Femur (tissue), 1 donor: ENCODE measurements around the gene HBQ1.
A peak's percentile ranks its signal among the peaks of the same experiment; 100 is the strongest.
"Not testable (repeated sequence)": the region's sequence is repeated elsewhere in the genome, so short reads cannot be mapped to it uniquely, and the experiment has no call there.

Experiments
- DNase-seq: peaks from one replicate; pipeline ENCODE4 v3.0.0-alpha.2; 2017

Gene HBQ1

DNA sequence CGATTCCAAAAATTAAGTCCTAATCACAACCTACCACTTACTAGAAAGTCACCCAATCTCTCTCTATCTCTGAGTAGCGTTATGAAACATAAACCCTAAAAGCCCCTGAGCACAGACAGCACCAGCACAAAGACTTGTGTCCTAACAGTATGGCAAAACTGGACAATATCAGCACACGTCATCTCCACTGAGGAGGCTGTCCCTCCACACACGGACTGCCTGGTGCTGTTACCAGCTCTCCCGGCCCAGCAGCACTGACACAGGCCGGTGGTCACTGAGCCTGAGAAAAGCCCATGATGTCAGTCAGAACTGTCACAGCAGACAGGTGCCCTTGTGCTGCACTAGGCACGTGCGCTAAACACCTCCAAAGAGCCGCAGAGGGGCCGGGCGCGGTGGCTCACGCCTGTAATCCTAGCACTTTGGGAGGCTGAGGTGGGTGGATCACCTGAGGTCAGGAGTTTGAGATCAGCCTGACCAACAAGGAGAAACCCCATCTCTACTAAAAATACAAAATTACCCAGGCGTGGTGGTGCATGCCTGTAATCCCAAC lies 31.4 kb downstream of the HBQ1 start:
- not testable (repeated sequence) for DNase-seq

- DNase-seq, result no peak
Observed at GRCh38 chr16:212999-213398, 32.7 kb downstream of the HBQ1 start.

DNA sequence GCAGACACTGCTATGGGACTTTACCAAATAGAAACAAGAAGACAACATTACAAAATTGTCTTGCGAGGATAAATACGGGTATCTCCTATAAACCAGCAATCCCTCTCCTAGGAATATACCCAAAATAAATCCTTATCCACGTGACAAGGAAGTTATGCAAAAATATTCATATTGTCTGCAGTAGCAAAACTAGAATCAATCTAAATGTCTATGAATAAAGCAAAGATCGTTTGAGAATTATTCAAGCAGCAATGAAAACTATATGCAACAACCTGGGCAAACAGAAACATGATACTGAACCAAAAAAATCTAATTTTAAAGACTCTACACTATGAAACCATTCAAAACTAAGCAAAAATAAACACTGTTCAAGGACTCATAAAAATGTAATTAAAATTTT lies 39.8 kb downstream of the HBQ1 start:
- DNase-seq, result no peak

DNA sequence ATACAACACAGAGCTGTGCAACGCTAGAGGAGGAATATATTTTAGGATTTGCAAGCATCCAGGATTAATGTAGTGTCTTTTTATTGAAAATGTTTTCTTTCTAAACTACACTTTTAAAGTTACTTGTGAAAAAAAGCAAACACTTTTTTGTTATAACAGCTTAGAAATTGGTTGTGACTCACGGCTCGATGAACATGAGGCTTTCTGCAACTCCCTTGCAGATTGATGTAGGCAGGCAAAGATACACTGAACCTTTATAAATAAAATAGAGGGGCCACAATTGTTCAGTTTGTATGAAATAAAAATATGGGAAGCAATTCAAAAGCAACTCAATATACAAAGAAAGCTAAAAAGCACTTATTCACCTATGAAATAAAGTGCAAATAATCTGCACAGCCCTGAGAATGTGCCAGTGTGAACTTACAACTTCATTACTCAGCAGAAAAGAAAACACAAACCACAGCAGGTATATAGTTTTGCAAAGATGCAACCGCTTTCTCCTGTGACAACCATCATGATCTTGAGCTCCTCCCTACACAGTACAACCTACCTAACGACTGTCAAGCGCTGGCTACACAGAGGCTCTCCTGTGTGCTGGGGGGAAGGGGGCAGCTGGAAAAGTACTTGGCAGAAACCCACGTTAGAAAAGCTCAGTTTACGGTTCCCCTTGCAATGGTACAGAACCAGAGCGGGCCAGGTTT lies 48.0 kb downstream of the HBQ1 start:
- DNase-seq, result no peak

DNA sequence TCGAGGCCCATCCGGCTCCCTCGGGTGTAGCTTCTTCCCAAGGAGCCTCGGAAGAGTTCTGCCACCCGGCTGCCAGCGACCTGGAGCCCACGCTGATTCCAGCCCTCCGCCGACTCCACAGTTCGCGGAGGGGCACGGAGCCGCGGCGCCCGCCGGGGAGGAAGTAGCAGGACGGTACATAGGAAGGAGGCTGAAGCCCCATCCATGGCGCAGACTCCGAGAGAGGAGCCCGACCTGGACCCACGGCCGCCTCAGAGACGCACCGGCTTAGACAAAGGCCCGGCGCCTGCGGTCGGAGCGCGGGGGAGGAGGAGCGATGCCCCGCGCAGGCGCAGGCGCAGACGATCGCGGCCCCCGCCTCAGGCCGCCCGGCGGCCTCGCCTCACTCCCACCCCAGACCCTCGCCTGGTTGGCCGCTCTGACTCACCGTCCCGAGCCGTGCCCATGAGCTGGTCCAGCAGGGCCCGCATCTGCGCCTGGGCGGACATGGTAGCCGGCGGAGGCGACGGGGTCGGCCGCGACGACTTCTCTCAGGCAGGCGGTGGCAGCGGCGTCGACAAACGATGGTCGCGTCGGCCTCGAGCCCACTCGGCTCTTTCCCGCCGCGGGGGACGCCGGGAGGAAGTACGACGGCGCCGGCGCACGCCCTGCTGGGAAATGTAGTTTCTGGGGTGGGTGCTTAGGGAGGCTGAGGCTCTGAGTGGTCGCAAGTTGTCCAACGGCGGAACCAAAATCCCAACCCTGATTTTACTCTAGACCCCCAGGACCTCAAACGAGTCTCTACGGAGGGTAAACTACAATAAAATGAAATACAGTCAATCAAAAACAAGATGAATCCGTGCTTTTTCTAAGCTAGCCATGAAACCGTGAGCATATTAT lies 48.8 kb downstream of the HBQ1 start, which contains the start of gene LUC7L:
Gene LUC7L (minus strand): TSS at position 598 of the 879 bp plus-strand sequence. CDS start 110 bp downstream, at position 488.
- peak; percentile 93 for DNase-seq

DNA sequence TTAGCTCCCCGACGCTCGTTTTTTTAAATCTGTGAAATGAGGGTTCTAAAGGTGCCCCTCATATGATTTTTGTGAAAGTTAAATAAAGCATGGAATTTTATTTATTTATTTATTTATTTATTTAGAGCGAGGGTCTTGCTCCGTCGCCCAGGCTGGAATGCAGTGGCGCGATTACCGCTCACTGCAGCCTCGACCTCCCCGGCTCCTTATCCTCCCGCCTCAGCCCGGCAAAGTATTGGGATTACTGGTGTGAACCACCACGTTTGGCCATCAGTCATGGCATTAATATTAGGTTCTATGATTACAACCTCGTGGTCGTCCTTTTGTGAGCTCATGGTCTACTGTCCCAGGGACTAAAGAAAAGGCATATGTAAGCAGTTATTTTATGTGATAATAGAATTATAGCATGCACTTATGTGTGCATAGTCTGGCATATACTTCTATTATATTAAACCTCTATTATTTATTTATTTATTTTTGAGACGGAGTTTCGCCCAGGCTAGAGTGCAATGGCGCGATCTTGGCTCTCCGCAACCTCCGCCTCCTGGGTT lies 49.5 kb downstream of the HBQ1 start:
- no peak for DNase-seq

DNA sequence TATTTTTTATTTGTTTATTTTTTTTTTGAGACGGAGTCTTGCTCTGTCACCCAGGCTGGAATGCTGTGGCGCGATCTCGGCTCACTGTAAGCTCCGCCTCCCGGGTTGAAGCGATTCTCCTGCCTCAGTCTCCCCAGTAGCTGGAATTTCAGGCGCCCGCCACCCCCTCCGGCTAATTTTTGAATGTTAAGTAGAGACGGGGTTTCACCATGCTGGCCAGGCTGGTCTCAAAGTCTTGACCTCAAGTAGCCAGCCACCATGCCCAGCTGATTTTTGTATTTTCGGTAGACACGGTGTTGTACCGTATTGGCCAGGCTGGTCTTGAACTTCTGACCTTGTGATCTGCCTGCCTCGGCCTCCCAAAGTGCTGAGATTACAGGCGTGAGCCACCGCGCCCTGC lies 50.1 kb downstream of the HBQ1 start:
- not testable (repeated sequence) for DNase-seq
